IMR-90 (cell line): ENCODE results near the gene SPCS1. TPM values are rescaled to one million over a fixed set of nuclear protein-coding genes. Genes with fewer than 3 reads are reported as not detected.

Experiments
- ATAC-seq: fragments of 200-7000 bp; cut with Tn5 transposase; 2 replicates; pipeline ENCODE4 v1.9.1; 2020; ENCODE audit warnings: low read depth, mild to moderate bottlenecking, moderate library complexity
- BruUV-seq: library from RNA; stranded (reverse); fragments of 400-500 nt; replicated peaks from 2 replicates; lab custom pipeline; 2021; lab: Mats Ljungman, UMichigan
- CTCF ChIA-PET: fragments of 300-600 bp; formaldehyde crosslinking; extraction: SDS; loops from one replicate; lab custom pipeline; 2021; ENCODE audit warnings: antibody characterized with exemption; lab: Yijun Ruan, JAX
- POLR2A ChIA-PET: fragments of 300-600 bp; sonication (Branson Sonifier 250); formaldehyde crosslinking; loops from one replicate; lab custom pipeline; 2022; ENCODE audit warnings: antibody characterized with exemption; ENCODE audit not compliant: unreplicated experiment; lab: Charles Lee
- DNase-seq: peaks from one replicate; pipeline ENCODE4 v3.0.0; 2013
- H2AFZ ChIP-seq: replicated peaks from 2 replicates; pipeline ENCODE3; 2013; ENCODE audit warnings: low read length, mild to moderate bottlenecking; ENCODE audit not compliant: poor library complexity
- H2AK5ac ChIP-seq: 2 replicates; pipeline ENCODE4 v1.6.1; 2013; ENCODE audit warnings: low read depth, low read length, inconsistent platforms
- H2AK9ac ChIP-seq: replicated peaks from 2 replicates; pipeline ENCODE3; 2013; ENCODE audit warnings: mild to moderate bottlenecking, low read depth, low read length, moderate library complexity; ENCODE audit not compliant: poor library complexity
- H2BK120ac ChIP-seq: 2 replicates; pipeline ENCODE4 v1.6.1; 2013; ENCODE audit warnings: low read depth, low read length, inconsistent platforms
- H2BK15ac ChIP-seq: 3 replicates; pipeline ENCODE4 v1.6.1; 2013; ENCODE audit warnings: low read depth, low read length, inconsistent platforms
- H2BK20ac ChIP-seq: 2 replicates; pipeline ENCODE4 v1.6.1; 2013; ENCODE audit warnings: low read depth, mild to moderate bottlenecking, inconsistent platforms, low read length, moderate library complexity
- H2BK5ac ChIP-seq: 2 replicates; pipeline ENCODE4 v1.6.1; 2013; ENCODE audit warnings: mild to moderate bottlenecking, low read depth, low read length, inconsistent platforms; ENCODE audit not compliant: poor library complexity, severe bottlenecking
- H3K14ac ChIP-seq: replicated peaks from 2 replicates; pipeline ENCODE4 v1.6.1; 2013; ENCODE audit warnings: low read depth, low read length, inconsistent platforms
- H3K18ac ChIP-seq: 2 replicates; pipeline ENCODE4 v1.6.1; 2013; ENCODE audit warnings: low read depth, low read length, control low read depth
- H3K23ac ChIP-seq: 2 replicates; pipeline ENCODE4 v1.6.1; 2013; ENCODE audit warnings: low read depth, low read length, inconsistent platforms
- H3K27ac ChIP-seq: 2 replicates; pipeline ENCODE4 v1.5.1; 2013; ENCODE audit warnings: mild to moderate bottlenecking, control low read depth, low read length; ENCODE audit not compliant: insufficient read depth
- H3K27me3 ChIP-seq: 2 replicates; pipeline ENCODE4 v1.6.1; 2013; ENCODE audit warnings: low read length; ENCODE audit not compliant: control insufficient read depth, insufficient read depth
- H3K36me3 ChIP-seq: 2 replicates; pipeline ENCODE4 v1.6.1; 2013; ENCODE audit warnings: low read length, mixed read lengths; ENCODE audit not compliant: control insufficient read depth, insufficient read depth
- H3K4ac ChIP-seq: 2 replicates; pipeline ENCODE4 v1.6.1; 2013; ENCODE audit warnings: low read depth, low read length, inconsistent platforms
- H3K4me1 ChIP-seq: 2 replicates; pipeline ENCODE4 v1.6.1; 2013; ENCODE audit warnings: low read length, mixed read lengths; ENCODE audit not compliant: control insufficient read depth, insufficient read depth
- H3K4me2 ChIP-seq: 2 replicates; pipeline ENCODE4 v1.6.1; 2013; ENCODE audit warnings: low read depth, mild to moderate bottlenecking, control low read depth, low read length, moderate library complexity
- H3K4me3 ChIP-seq: 2 replicates; pipeline ENCODE4 v1.5.1; 2013; ENCODE audit warnings: low read depth, mild to moderate bottlenecking, control low read depth, low read length, moderate library complexity; ENCODE audit not compliant: insufficient read depth
- H3K56ac ChIP-seq: 2 replicates; pipeline ENCODE4 v1.6.1; 2013; ENCODE audit warnings: low read length, inconsistent platforms; ENCODE audit not compliant: insufficient read depth; ENCODE audit errors: extremely low read depth
- H3K79me1 ChIP-seq, 2 experiments: 2 replicates each; pipeline ENCODE4 v1.6.1; 2013; ENCODE audit warnings: low read length in 2 of 2, inconsistent platforms in 1 of 2, low read depth in 1 of 2
- H3K9ac ChIP-seq: 2 replicates; pipeline ENCODE4 v1.6.1; 2013; ENCODE audit warnings: low read depth, low read length, control low read depth
- H3K9me1 ChIP-seq: 2 replicates; pipeline ENCODE4 v1.6.1; 2013; ENCODE audit warnings: low read length, inconsistent platforms; ENCODE audit not compliant: insufficient read depth
- H3K9me3 ChIP-seq: 2 replicates; pipeline ENCODE4 v1.6.1; 2013; ENCODE audit warnings: low read length; ENCODE audit not compliant: control insufficient read depth, insufficient read depth
- H4K20me1 ChIP-seq: 2 replicates; pipeline ENCODE4 v1.6.1; 2013; ENCODE audit warnings: low read length, inconsistent platforms; ENCODE audit not compliant: insufficient read depth
- H4K5ac ChIP-seq: 2 replicates; pipeline ENCODE4 v1.6.1; 2013; ENCODE audit warnings: mild to moderate bottlenecking, low read depth, low read length, control low read depth
- H4K8ac ChIP-seq, 2 experiments: 2 replicates each; pipeline ENCODE4 v1.6.1; 2013; ENCODE audit warnings: low read depth in 2 of 2, low read length in 2 of 2, control low read depth in 1 of 2, inconsistent platforms in 1 of 2
- H4K91ac ChIP-seq: 2 replicates; pipeline ENCODE4 v1.6.1; 2013; ENCODE audit warnings: low read depth, low read length, inconsistent platforms; ENCODE audit not compliant: insufficient read depth
- BHLHE40 ChIP-seq: fragments of 150-350 bp; IDR thresholded peaks from 2 replicates; pipeline ENCODE4 v1.6.1; 2016; ENCODE audit warnings: mild to moderate bottlenecking, low read depth, low read length
- CEBPB ChIP-seq: IDR thresholded peaks from 2 replicates; pipeline ENCODE4 v1.6.1; 2012; ENCODE audit warnings: low read depth, low read length, improper control_type of control experiment
- ELK1 ChIP-seq: fragments of 150-350 bp; IDR thresholded peaks from 2 replicates; pipeline ENCODE4 v1.6.1; 2016; ENCODE audit warnings: low read depth, mild to moderate bottlenecking, low read length, moderate library complexity, borderline replicate concordance
- NFE2L2 ChIP-seq: fragments of 150-350 bp; IDR thresholded peaks from 2 replicates; pipeline ENCODE4 v1.6.1; 2016; ENCODE audit warnings: low read depth, mild to moderate bottlenecking, low read length
- RFX5 ChIP-seq: IDR thresholded peaks from 2 replicates; pipeline ENCODE4 v1.8.0; 2012; ENCODE audit warnings: low read depth, mild to moderate bottlenecking, low read length, moderate library complexity
- SMC3 ChIP-seq: fragments of 150-350 bp; IDR thresholded peaks from 2 replicates; pipeline ENCODE4 v1.6.1; 2016; ENCODE audit warnings: low read depth, mild to moderate bottlenecking, antibody characterized with exemption, low read length, moderate library complexity
- WGBS, 2 experiments: methylation state at CpG; one replicate each; pipeline versions ENCODE4 v1.1.5 to v1.1.7; 2013; ENCODE audit warnings: missing lambda C conversion rate in 2 of 2; ENCODE audit not compliant: insufficient read length in 1 of 2; ENCODE audit errors: extremely low coverage in 2 of 2; 5-methylcytosine and 5-hydroxymethylcytosine counted together
- dilution Hi-C: fragments of 300-500 bp; cut with HindIII; formaldehyde crosslinking; loops from one replicate; pipeline ENCODE4 v1.14.3; 2018; ENCODE audit warnings: low sequenced_read_pairs; ENCODE audit not compliant: unreplicated experiment
- in situ Hi-C: fragments of 300-500 bp; cut with MboI; formaldehyde crosslinking; loops from 3 replicates; pipeline ENCODE4 v1.14.3; 2019; ENCODE audit warnings: low sequenced_read_pairs, inconsistent platforms, mixed read lengths
- intact Hi-C: fragments of 100-400 bp; cut with micrococcal nuclease; formaldehyde crosslinking; loops from 2 replicates; pipeline ENCODE4 v1.10.0; 2022
- polyA plus RNA-seq, 3 experiments: library from polyadenylated mRNA; depleted of rRNA; stranded (reverse); fragments of >200 nt; gene quantifications; 2 replicates each; pipeline ENCODE4 v1.2.3, GENCODE V29; 2012; ENCODE audit warnings: low replicate concordance in 1 of 3
- total RNA-seq: library from RNA; depleted of rRNA; stranded (reverse); fragments of >200 nt; gene quantifications from 2 replicates; pipeline ENCODE4 v1.2.3, GENCODE V29; 2012
- TF ChIP-seq, protein P1 (sequence below): fragments of 150-350 bp; IDR thresholded peaks from 2 replicates; pipeline ENCODE4 v1.6.1; 2017; ENCODE audit warnings: mild to moderate bottlenecking, antibody characterized with exemption, low read length, low read depth

The SPCS1 gene
- total and polyA plus RNA-seq, 2 of the 4 experiments (the other 2 are of a cell fraction), result 50.5 to 124 TPM

DNA sequence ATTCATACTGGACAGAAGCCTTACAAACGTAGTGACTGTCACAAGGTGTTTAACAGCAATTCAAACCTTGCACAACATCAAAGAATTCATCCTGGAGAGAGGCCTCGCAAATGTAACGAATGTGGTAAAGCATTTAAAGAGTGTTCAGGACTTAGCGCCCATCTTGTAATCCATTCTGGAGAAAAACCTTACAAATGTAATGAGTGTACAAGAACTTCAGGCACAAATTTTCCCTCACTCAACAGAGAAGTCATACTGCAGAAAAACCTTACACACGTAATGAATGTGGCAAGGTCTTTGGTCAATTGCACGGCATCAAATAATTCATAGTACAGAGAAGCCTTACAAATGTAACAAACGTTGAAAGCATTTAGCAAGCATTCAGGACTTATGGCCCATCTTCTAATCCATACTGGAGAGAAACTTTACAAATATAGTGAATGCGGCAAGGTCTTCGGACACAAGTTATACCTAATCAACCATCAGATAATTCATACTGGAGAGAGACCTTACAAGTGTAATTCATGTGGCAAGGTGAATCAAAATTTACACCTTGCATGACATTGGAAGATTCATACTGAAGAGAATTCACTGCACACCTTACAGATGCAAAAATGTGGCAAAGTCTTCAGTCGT, 27.5 kb downstream of the SPCS1 start:
- H3K27me3 ChIP-seq, result no peaks in the 10 kb centered on the region
- peaks cover 5% of the 10 kb centered on the region; the same call in 1 of the 2 replicates for H3K9me3 ChIP-seq
- ChIA-PET CTCF (no interaction called here), POLR2A (no interaction called here)
- H3K27ac ChIP-seq, result no peak overlapping the region
- H2AK5ac ChIP-seq, result no peak overlapping the region
- H2BK5ac ChIP-seq, result no peak overlapping the region
- no TSS peak for BruUV-seq
- no CpG with 5 or more reads among the region's 10 CpGs for WGBS, 2 experiments
- no peak overlapping the region for H3K23ac ChIP-seq
- no peaks in the 10 kb centered on the region for H3K9me1 ChIP-seq
- no peaks in the 10 kb centered on the region for H3K79me1 ChIP-seq
- H4K91ac ChIP-seq, result no peak overlapping the region
- DNase-seq (no peak), ATAC-seq (no peak)
- no peak overlapping the region for H3K4me2 ChIP-seq
- no peak overlapping the region for H2AFZ ChIP-seq
- no peak overlapping the region for H2AK9ac ChIP-seq
- no peak overlapping the region for H2BK15ac ChIP-seq
- H3K4me3 ChIP-seq, result no peak overlapping the region
- no peak overlapping the region for H3K56ac ChIP-seq
- H3K36me3 ChIP-seq, result peaks cover 23% of the 10 kb centered on the region
- no peak overlapping the region for H2BK120ac ChIP-seq
- in situ Hi-C loops (no loop called here), dilution Hi-C loops (no loop called here), intact Hi-C loops (no loop called here)
- H3K4me1 ChIP-seq, result no peaks in the 10 kb centered on the region
- no peak overlapping the region for H3K9ac ChIP-seq
- no peak overlapping the region for H2BK20ac ChIP-seq
- H3K18ac ChIP-seq, result no peak overlapping the region
- H4K20me1 ChIP-seq, result no peaks in the 10 kb centered on the region
- H3K14ac ChIP-seq, result no peak overlapping the region
- TF ChIP-seq ELK1 (no peak), SMC3 (no peak), CEBPB (no peak), NFE2L2 (no peak), BHLHE40 (no peak), RFX5 (no peak)
- TF ChIP-seq, protein P1, sequence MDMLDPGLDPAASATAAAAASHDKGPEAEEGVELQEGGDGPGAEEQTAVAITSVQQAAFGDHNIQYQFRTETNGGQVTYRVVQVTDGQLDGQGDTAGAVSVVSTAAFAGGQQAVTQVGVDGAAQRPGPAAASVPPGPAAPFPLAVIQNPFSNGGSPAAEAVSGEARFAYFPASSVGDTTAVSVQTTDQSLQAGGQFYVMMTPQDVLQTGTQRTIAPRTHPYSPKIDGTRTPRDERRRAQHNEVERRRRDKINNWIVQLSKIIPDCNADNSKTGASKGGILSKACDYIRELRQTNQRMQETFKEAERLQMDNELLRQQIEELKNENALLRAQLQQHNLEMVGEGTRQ, result no peak
- no peak overlapping the region for H4K5ac ChIP-seq
- H3K4ac ChIP-seq, result no peak overlapping the region
- H4K8ac ChIP-seq, result no peak overlapping the region
